Measurements from ENCODE around the gene SERPINA5.

- TF ChIP-seq CTCF (IDR thresholded peaks at IDR 0.05): no peak
- TF ChIP-seq EP300 (IDR thresholded peaks at IDR 0.05): no peak
- no peak for TF ChIP-seq POLR2A (IDR thresholded peaks at IDR 0.05)
These were observed 18.0 kb upstream of the SERPINA5 start for GRCh38 chr14:94562941-94563883.
